Measurements from ENCODE around the gene ACTMAP. TPM values are rescaled to one million over a fixed set of nuclear protein-coding genes. Genes with fewer than 3 reads are reported as not detected.

ACTMAP gene
- total and polyA plus RNA-seq, 2 of the 8 experiments (the other 6 are each of a cell fraction or from before 2014, with no cell fraction given), result 24.1 to 26.5 TPM

- TF ChIP-seq RXRA (IDR thresholded peaks at IDR 0.05; ENCODE audit: insufficient read depth, low read depth, low read length), result no peak
Measured at GRCh38 chr19:40716031-40716481, 34.2 kb downstream of the ACTMAP start (continued).

Measured in H1 (cell line).